Upper lobe of left lung (tissue), 4 donors: ENCODE measurements around the gene ANKRD40CL.

ENCODE experiments used
- CTCF ChIP-seq, 6 experiments: fragments of 450-650 bp in 4 of 6; fragments of 200-600 bp in 2 of 6; sonication (generic) in 2 of 6; IDR thresholded peaks; one replicate each; pipeline ENCODE4 v1.5.1; 2016 to 2019; ENCODE audit warnings: antibody characterized with exemption in 6 of 6
- EP300 ChIP-seq, 4 donors: sonication (generic); formaldehyde crosslinking; IDR thresholded peaks; one replicate each; pipeline ENCODE4 v1.5.1; 2017; ENCODE audit warnings: antibody characterized with exemption in 4 of 4, control low read depth in 2 of 4
- POLR2A ChIP-seq, 4 donors: fragments of 450-650 bp; IDR thresholded peaks; one replicate each; pipeline ENCODE4 v1.5.1; 2016 to 2017; ENCODE audit warnings: antibody characterized with exemption in 4 of 4, mild to moderate bottlenecking in 2 of 4

GRCh38 chr17:50737118-50737698, 30.1 kb downstream of the ANKRD40CL start:
- TF ChIP-seq CTCF (IDR thresholded peaks at IDR 0.05) (no peak), POLR2A (IDR thresholded peaks at IDR 0.05) (no peak), EP300 (IDR thresholded peaks at IDR 0.05) (no peak)
